NB4 (cell line): Measurements from ENCODE around the gene UTS2R.
A peak's percentile ranks its signal among the peaks of the same experiment; 100 is the strongest.
"Not testable (repeated sequence)": the region's sequence is repeated elsewhere in the genome, so short reads cannot be mapped to it uniquely, and the experiment has no call there.

ENCODE experiments used
- DNase-seq: peaks from one replicate; pipeline ENCODE4 v3.0.0; 2010; ENCODE audit warnings: low read depth
- H3K4me3 ChIP-seq: one replicate; pipeline ENCODE4 v1.5.1; 2011; ENCODE audit warnings: mild to moderate bottlenecking, low read depth, low read length, moderate library complexity
- CTCF ChIP-seq: IDR thresholded peaks from one replicate; pipeline ENCODE4 v1.5.1; 2012; ENCODE audit warnings: low read depth, low read length
- MAX ChIP-seq: IDR thresholded peaks from 2 replicates; pipeline ENCODE4 v1.6.1; 2011; ENCODE audit warnings: low read depth, low read length
- MYC ChIP-seq: IDR thresholded peaks from 2 replicates; pipeline ENCODE4 v1.6.1; 2011; ENCODE audit warnings: low read depth, low read length
- POLR2A ChIP-seq: IDR thresholded peaks from 2 replicates; pipeline ENCODE4 v1.6.1; 2011; ENCODE audit warnings: mild to moderate bottlenecking; ENCODE audit not compliant: insufficient read length; ENCODE audit errors: extremely low read depth

UTS2R gene

GRCh38 chr17:82374626-82375331 lies 3.2 kb downstream of the UTS2R start:
- no peak overlapping the region for H3K4me3 ChIP-seq
- TF ChIP-seq MYC (no peak), POLR2A (no peak), CTCF (no peak), MAX (no peak)
- DNase-seq, result no peak

GRCh38 chr17:82375359-82376041 lies 3.9 kb downstream of the UTS2R start:
- no peak overlapping the region for H3K4me3 ChIP-seq
- TF ChIP-seq MYC (no peak), POLR2A (no peak), MAX (no peak), CTCF (no peak)
- no peak for DNase-seq

- DNase-seq, result peak; percentile 44
- TF ChIP-seq MAX (no peak), CTCF (no peak), MYC (no peak)
Observed at GRCh38 chr17:82376042-82376730, 4.6 kb downstream of the UTS2R start.

GRCh38 chr17:82377294-82377693 lies 5.7 kb downstream of the UTS2R start:
- H3K4me3 ChIP-seq, DNase-seq: not testable (repeated sequence)

More at GRCh38 chr17:82376042-82376730, 4.6 kb downstream of the UTS2R start:
- H3K4me3 ChIP-seq, result no peak overlapping the region

GRCh38 chr17:82377924-82378740 lies 6.6 kb downstream of the UTS2R start:
- H3K4me3 ChIP-seq, result no peak overlapping the region
- TF ChIP-seq POLR2A (no peak), CTCF (no peak), MAX (no peak)
- no peak for DNase-seq

- no peak overlapping the region for H3K4me3 ChIP-seq
- no peak for DNase-seq
- TF ChIP-seq MYC, result no peak
- no peak for TF ChIP-seq MAX
- TF ChIP-seq CTCF, result no peak
- no peak for TF ChIP-seq POLR2A
Observed at GRCh38 chr17:82378741-82379021, 7.1 kb downstream of the UTS2R start.
